GM12892 (cell line): ENCODE data around the gene OTOG.

Experiments used
- POLR2AphosphoS5 ChIP-seq: IDR thresholded peaks from 2 replicates; pipeline ENCODE4 v1.6.1; 2011; ENCODE audit warnings: low read depth, low read length, control low read depth
- TAF1 ChIP-seq: IDR thresholded peaks from 2 replicates; pipeline ENCODE4 v1.6.1; 2011; ENCODE audit warnings: low read depth, mild to moderate bottlenecking, control low read depth, low read length, borderline replicate concordance

DNA sequence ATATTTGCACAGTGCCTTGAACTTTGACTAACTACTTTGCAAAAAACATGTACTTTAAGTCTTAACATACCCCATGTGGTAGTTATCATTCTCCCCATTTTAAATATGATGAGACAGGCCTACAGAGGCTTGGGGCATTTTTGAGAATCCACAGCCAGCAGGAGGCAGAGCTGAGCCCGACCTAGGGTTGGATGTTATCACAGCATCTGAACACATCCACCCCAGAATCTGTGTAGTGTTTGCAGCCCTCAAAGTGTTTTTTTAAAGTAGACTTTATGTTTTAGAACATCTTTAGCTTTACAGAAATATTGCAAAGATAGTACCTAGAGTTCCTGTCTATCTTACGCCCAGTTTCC is 17.6 kb downstream of the OTOG start:
- TF ChIP-seq POLR2AphosphoS5 (no peak), TAF1 (no peak)
